Measurements from ENCODE around the gene ACVR1C. TPM values are rescaled to one million over a fixed set of nuclear protein-coding genes. Genes with fewer than 3 reads are reported as not detected.
A peak's percentile ranks its signal among the peaks of the same experiment; 100 is the strongest.

ACVR1C gene
- total and polyA plus RNA-seq, 2 of the 8 experiments (the other 6 are each of a cell fraction or from before 2014, with no cell fraction given): 0.21 to 0.52 TPM

- TF ChIP-seq RAD21 (IDR thresholded peaks at IDR 0.05 in 1 of 2, conservative IDR thresholded peaks at IDR 0.05 in 1 of 2; ENCODE audit: low read depth in 2 of 2, low read length in 2 of 2) (peak; percentile 71 to 80), NRF1 (IDR thresholded peaks at IDR 0.05; ENCODE audit: low read depth, low read length) (no peak), CHD7 (IDR thresholded peaks at IDR 0.05; ENCODE audit: insufficient replicate concordance, low read length) (no peak), YY1 (IDR thresholded peaks at IDR 0.05; ENCODE audit: low read depth, low read length) (no peak), BRCA1 (IDR thresholded peaks at IDR 0.05; ENCODE audit: low read depth, low read length) (no peak), CHD2 (IDR thresholded peaks at IDR 0.05; ENCODE audit: low read length) (no peak), HDAC6 (IDR thresholded peaks at IDR 0.05; ENCODE audit: low read depth, low read length) (no peak), KDM5A (IDR thresholded peaks at IDR 0.05; ENCODE audit: low read length) (no peak), SUZ12 (IDR thresholded peaks at IDR 0.05; ENCODE audit: low read length) (no peak)
Observed at GRCh38 chr2:157596992-157597681, 31.5 kb downstream of the ACVR1C start (continued).

Measured in H1 (cell line).